PFSK-1 (cell line): ENCODE results near the gene GHRH.

Experiments
- FOXP2 ChIP-seq: optimal IDR thresholded peaks from 2 replicates; pipeline ENCODE3; 2011; ENCODE audit warnings: borderline replicate concordance, control low read depth, inconsistent platforms; ENCODE audit not compliant: insufficient read depth; ENCODE audit errors: extremely low read length, extremely low read depth
- POLR2AphosphoS5 ChIP-seq: IDR thresholded peaks from 2 replicates; pipeline ENCODE4 v1.6.1; 2012; ENCODE audit warnings: low read depth, mild to moderate bottlenecking, control low read depth, low read length, moderate library complexity
- SIN3A ChIP-seq: IDR thresholded peaks from 2 replicates; pipeline ENCODE4 v1.6.1; 2012; ENCODE audit warnings: mild to moderate bottlenecking, low read length, moderate library complexity, borderline replicate concordance; ENCODE audit not compliant: insufficient read depth
- TAF1 ChIP-seq: IDR thresholded peaks from 2 replicates; pipeline ENCODE4 v1.6.1; 2012; ENCODE audit warnings: low read length, control low read depth, borderline replicate concordance; ENCODE audit not compliant: insufficient read depth
- TF ChIP-seq, protein P1 (sequence below), 2 experiments: IDR thresholded peaks; 2 replicates each; pipeline versions ENCODE4 v1.6.1 to v1.8.0; 2011 to 2012; ENCODE audit warnings: low read depth in 2 of 2, low read length in 2 of 2, control low read depth in 1 of 2, inconsistent platforms in 1 of 2, mild to moderate bottlenecking in 1 of 2, moderate library complexity in 1 of 2; ENCODE audit not compliant: insufficient read depth in 1 of 2

GRCh38 chr20:37305079-37305478 lies 43.5 kb upstream of the GHRH start:
- no peak for TF ChIP-seq POLR2AphosphoS5
- TF ChIP-seq SIN3A, result no peak
- no peak for TF ChIP-seq TAF1
- TF ChIP-seq, protein P1, sequence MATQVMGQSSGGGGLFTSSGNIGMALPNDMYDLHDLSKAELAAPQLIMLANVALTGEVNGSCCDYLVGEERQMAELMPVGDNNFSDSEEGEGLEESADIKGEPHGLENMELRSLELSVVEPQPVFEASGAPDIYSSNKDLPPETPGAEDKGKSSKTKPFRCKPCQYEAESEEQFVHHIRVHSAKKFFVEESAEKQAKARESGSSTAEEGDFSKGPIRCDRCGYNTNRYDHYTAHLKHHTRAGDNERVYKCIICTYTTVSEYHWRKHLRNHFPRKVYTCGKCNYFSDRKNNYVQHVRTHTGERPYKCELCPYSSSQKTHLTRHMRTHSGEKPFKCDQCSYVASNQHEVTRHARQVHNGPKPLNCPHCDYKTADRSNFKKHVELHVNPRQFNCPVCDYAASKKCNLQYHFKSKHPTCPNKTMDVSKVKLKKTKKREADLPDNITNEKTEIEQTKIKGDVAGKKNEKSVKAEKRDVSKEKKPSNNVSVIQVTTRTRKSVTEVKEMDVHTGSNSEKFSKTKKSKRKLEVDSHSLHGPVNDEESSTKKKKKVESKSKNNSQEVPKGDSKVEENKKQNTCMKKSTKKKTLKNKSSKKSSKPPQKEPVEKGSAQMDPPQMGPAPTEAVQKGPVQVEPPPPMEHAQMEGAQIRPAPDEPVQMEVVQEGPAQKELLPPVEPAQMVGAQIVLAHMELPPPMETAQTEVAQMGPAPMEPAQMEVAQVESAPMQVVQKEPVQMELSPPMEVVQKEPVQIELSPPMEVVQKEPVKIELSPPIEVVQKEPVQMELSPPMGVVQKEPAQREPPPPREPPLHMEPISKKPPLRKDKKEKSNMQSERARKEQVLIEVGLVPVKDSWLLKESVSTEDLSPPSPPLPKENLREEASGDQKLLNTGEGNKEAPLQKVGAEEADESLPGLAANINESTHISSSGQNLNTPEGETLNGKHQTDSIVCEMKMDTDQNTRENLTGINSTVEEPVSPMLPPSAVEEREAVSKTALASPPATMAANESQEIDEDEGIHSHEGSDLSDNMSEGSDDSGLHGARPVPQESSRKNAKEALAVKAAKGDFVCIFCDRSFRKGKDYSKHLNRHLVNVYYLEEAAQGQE (IDR thresholded peaks at IDR 0.05; ENCODE audit: insufficient read depth in 1 of 2, low read depth in 2 of 2, low read length in 2 of 2), result no peak
- TF ChIP-seq FOXP2, result no peak
